ENCODE data around the gene ARHGEF37.

GRCh38 chr5:149654883-149655505 is 73.7 kb downstream of the ARHGEF37 start:
- no peak for TF ChIP-seq CTCF (IDR thresholded peaks at IDR 0.05)
- TF ChIP-seq ZFX (IDR thresholded peaks at IDR 0.05; ENCODE audit: borderline replicate concordance) = no peak
